GM12878 (cell line): ENCODE results near the gene MEGF11. TPM values are rescaled to one million over a fixed set of nuclear protein-coding genes. Genes with fewer than 3 reads are reported as not detected.
A peak's percentile ranks its signal among the peaks of the same experiment; 100 is the strongest.

ENCODE experiments used
- ATAC-seq: fragments of 200-7000 bp; cut with Tn5 transposase; 3 replicates; pipeline ENCODE4 v1.9.1; 2020; ENCODE audit warnings: mild to moderate bottlenecking, moderate library complexity
- BruUV-seq: library from RNA; stranded (reverse); fragments of 400-500 nt; replicated peaks from 2 replicates; lab custom pipeline; 2021; lab: Mats Ljungman, UMichigan
- CTCF ChIA-PET: fragments of 300-600 bp; sonication (Branson Sonifier 250); formaldehyde crosslinking; extraction: SDS; loops from one replicate; lab custom pipeline; 2021; ENCODE audit warnings: inconsistent platforms; lab: Yijun Ruan, JAX
- POLR2A ChIA-PET: fragments of 350-600 bp; formaldehyde crosslinking; extraction: SDS; loops from one replicate; lab custom pipeline; 2021; ENCODE audit warnings: inconsistent platforms; lab: Charles Lee
- RAD21 ChIA-PET: fragments of 300-600 bp; sonication (Branson Sonifier 250); formaldehyde crosslinking; loops from one replicate; lab custom pipeline; 2023; ENCODE audit warnings: antibody characterized with exemption; ENCODE audit not compliant: unreplicated experiment; lab: Charles Lee
- SMC1A ChIA-PET: fragments of 300-600 bp; sonication (Branson Sonifier 250); formaldehyde crosslinking; loops from one replicate; lab custom pipeline; 2023; ENCODE audit not compliant: unreplicated experiment, uncharacterized antibody; lab: Charles Lee
- DNase-seq: peaks from one replicate; pipeline ENCODE4 v3.0.0-alpha.2; 2011; ENCODE audit warnings: low read depth, low spot score
- FAIRE-seq: peaks from 3 replicates; lab custom pipeline; 2011; peaks lifted over from hg19 to GRCh38; lab: Jason Lieb, UNC
- H2AFZ ChIP-seq: 2 replicates; pipeline ENCODE4 v1.6.0; 2011; ENCODE audit warnings: low read depth, low read length, control low read depth; ENCODE audit not compliant: control insufficient read depth
- H3K27ac ChIP-seq: 2 replicates; pipeline ENCODE4 v1.5.1; 2011; ENCODE audit warnings: control low read depth; ENCODE audit not compliant: control insufficient read depth, insufficient read depth
- H3K27me3 ChIP-seq, 2 experiments: replicated peaks in 1 of 2; 2 replicates each; pipeline versions ENCODE4 v1.6.0 to v1.6.1; 2011; ENCODE audit warnings: low read length in 1 of 2; ENCODE audit not compliant: control insufficient read depth in 2 of 2, insufficient read depth in 2 of 2
- H3K36me3 ChIP-seq, 2 experiments: 2 replicates each; pipeline ENCODE4 v1.5.1; 2011; ENCODE audit warnings: low read length in 1 of 2; ENCODE audit not compliant: control insufficient read depth in 2 of 2, insufficient read depth in 2 of 2
- H3K4me1 ChIP-seq: 2 replicates; pipeline ENCODE4 v1.6.1; 2011; ENCODE audit warnings: mild to moderate bottlenecking, low read length, moderate library complexity, mixed read lengths; ENCODE audit not compliant: control insufficient read depth, insufficient read depth
- H3K4me2 ChIP-seq: 2 replicates; pipeline ENCODE4 v1.6.0; 2011; ENCODE audit warnings: control low read depth; ENCODE audit not compliant: control insufficient read depth, insufficient read depth
- H3K4me3 ChIP-seq: fragments of 200-600 bp; sonication (generic); 2 replicates; pipeline ENCODE4 v1.5.1; 2016
- H3K79me2 ChIP-seq: 2 replicates; pipeline ENCODE4 v1.6.0; 2011; ENCODE audit warnings: low read length; ENCODE audit not compliant: control insufficient read depth, insufficient read depth
- H3K9ac ChIP-seq: 2 replicates; pipeline ENCODE4 v1.8.0; 2011; ENCODE audit warnings: low read length, control low read depth, mixed read lengths; ENCODE audit not compliant: control insufficient read depth, insufficient read depth
- H3K9me3 ChIP-seq: replicated peaks from 3 replicates; pipeline ENCODE4 v1.5.1; 2011; ENCODE audit warnings: mild to moderate bottlenecking, low read length; ENCODE audit not compliant: control insufficient read depth, insufficient read depth
- H4K20me1 ChIP-seq: 2 replicates; pipeline ENCODE4 v1.6.0; 2011; ENCODE audit not compliant: control insufficient read depth, insufficient read depth
- ATF3 ChIP-seq: IDR thresholded peaks from 2 replicates; pipeline ENCODE4 v1.6.1; 2011; ENCODE audit warnings: low read depth, mild to moderate bottlenecking, low read length, moderate library complexity, borderline replicate concordance; ENCODE audit errors: extremely low read depth
- CBFB ChIP-seq: IDR thresholded peaks from 2 replicates; pipeline ENCODE4 v1.6.1; 2016; ENCODE audit warnings: antibody characterized with exemption, low read depth
- CHD4 ChIP-seq: fragments of 200-600 bp; sonication (generic); IDR thresholded peaks from 2 replicates; pipeline ENCODE4 v1.6.1; 2016; ENCODE audit warnings: mild to moderate bottlenecking
- DPF2 ChIP-seq: fragments of 450-650 bp; IDR thresholded peaks from 2 replicates; pipeline ENCODE4 v1.6.1; 2017; ENCODE audit warnings: mild to moderate bottlenecking
- GABPA ChIP-seq: IDR thresholded peaks from 2 replicates; pipeline ENCODE4 v1.6.1; 2014; ENCODE audit warnings: antibody characterized with exemption, low read depth, mild to moderate bottlenecking, inconsistent platforms
- IKZF2 ChIP-seq, 2 experiments: fragments of 450-650 bp; IDR thresholded peaks; 2 replicates each; pipeline ENCODE4 v1.6.1; 2017; ENCODE audit warnings: mild to moderate bottlenecking in 2 of 2, moderate library complexity in 2 of 2
- JUND ChIP-seq: IDR thresholded peaks from 2 replicates; pipeline ENCODE4 v1.6.1; 2012; ENCODE audit warnings: low read depth, mild to moderate bottlenecking, low read length, improper control_type of control experiment, moderate library complexity
- MLLT1 ChIP-seq: fragments of 450-650 bp; IDR thresholded peaks from 2 replicates; pipeline ENCODE4 v1.6.1; 2016; ENCODE audit warnings: mild to moderate bottlenecking
- NKRF ChIP-seq: fragments of 450-650 bp; conservative IDR thresholded peaks from 2 replicates; pipeline ENCODE4 v1.6.1; 2017; ENCODE audit warnings: mild to moderate bottlenecking, moderate library complexity
- POU2F2 ChIP-seq: IDR thresholded peaks from 3 replicates; pipeline ENCODE4 v1.6.1; 2011; ENCODE audit warnings: low read depth, mild to moderate bottlenecking, low read length, borderline replicate concordance
- STAT1 ChIP-seq: fragments of 450-650 bp; conservative IDR thresholded peaks from 2 replicates; pipeline ENCODE4 v1.6.1; 2014; ENCODE audit warnings: antibody characterized with exemption, mild to moderate bottlenecking
- WRNIP1 ChIP-seq: IDR thresholded peaks from 2 replicates; pipeline ENCODE4 v1.6.1; 2011; ENCODE audit warnings: low read depth, low read length, improper control_type of control experiment, borderline replicate concordance
- ZBTB11 ChIP-seq: fragments of 450-650 bp; formaldehyde crosslinking; IDR thresholded peaks from 2 replicates; pipeline ENCODE4 v1.5.0; 2022; ENCODE audit warnings: mild to moderate bottlenecking, missing genetic modification characterization
- WGBS: methylation state at CpG from one replicate; pipeline ENCODE4 v1.1.6; 2016; ENCODE audit warnings: low lambda C conversion rate; ENCODE audit not compliant: insufficient replicate concordance, insufficient coverage; ENCODE audit errors: missing lambda C conversion rate; 5-methylcytosine and 5-hydroxymethylcytosine counted together
- in situ Hi-C: fragments of 300-500 bp; cut with MboI; formaldehyde crosslinking; loops from 9 replicates; pipeline ENCODE4 v1.14.3; 2018; ENCODE audit warnings: mixed read lengths
- intact Hi-C: fragments of 100-400 bp; cut with micrococcal nuclease; formaldehyde crosslinking; loops from one replicate; pipeline ENCODE4 v1.14.2; 2022; ENCODE audit not compliant: unreplicated experiment
- polyA plus RNA-seq, 11 experiments: library from polyadenylated mRNA; depleted of rRNA in 4 of 11; unstranded in 6 of 11; stranded (reverse) in 5 of 11; fragments of >200 nt; fragmentation: Nextera tagmentation in 4 of 11; fragmentation: Illumina TruSeq in 1 of 11; extraction: Ambion mirVana in 4 of 11; extraction: Trizol in 1 of 11; gene quantifications; 1 replicate in 1 of 11; 2 replicates in 10 of 11; pipeline versions ENCODE4 v1.2.1 to v1.2.3, GENCODE V29; 2011 to 2016; ENCODE audit warnings: inconsistent platforms in 2 of 11, missing spikeins in 2 of 11, low read depth in 1 of 11
- total RNA-seq, 4 experiments: library from RNA; depleted of rRNA in 3 of 4; stranded (reverse); fragments of >200 nt in 3 of 4; fragmentation: Illumina TruSeq in 1 of 4; extraction: Trizol in 1 of 4; gene quantifications; 2 replicates each; pipeline versions ENCODE4 v1.2.1 to v1.2.3, GENCODE V29; 2013 to 2021

Gene MEGF11
- total and polyA plus RNA-seq, 10 of the 15 experiments (the other 5 are each of a cell fraction or from before 2014, with no cell fraction given): 0.03 to 1.7 (median 0.49) TPM

- WGBS: 2% methylated on average over 16 of the region's 16 CpGs
- intact Hi-C loops: loop anchor here (5.0 kb wide), 1 partner anchor 203 kb away; the partner anchor contains the start of gene SNAPC5
- Histone ChIP-seq H4K20me1 (no peaks in the 10 kb centered on the region), H3K36me3 (peaks cover 0 to 3% of the 10 kb centered on the region in 2 experiments; a peak in 1 of 4 replicates), H3K27me3 (no peaks in the 10 kb centered on the region), H2AFZ (peak overlapping the region; percentile 48), H3K9me3 (no peaks in the 10 kb centered on the region), H3K4me3 (peak overlapping the region; percentile 71), H3K9ac (peak overlapping the region; percentile 65), H3K4me2 (peak overlapping the region; percentile 32), H3K27ac (peak overlapping the region; percentile 76), H3K4me1 (peaks cover 3% of the 10 kb centered on the region; the same call in 1 of the 2 replicates), H3K79me2 (peaks cover 28% of the 10 kb centered on the region)
- ChIA-PET RAD21 (interaction anchor here (1.0 to 2.6 kb wide), 9 partner anchors 92 to 1366 kb away, joined by 3 to 20 read pairs (median 4); partner anchors contain the start of genes MAP2K1, RPL4, SNAPC5 and ZWILCH), SMC1A (interaction anchor here (0.6 to 4.4 kb wide), 12 partner anchors 10 to 425 kb away, joined by 3 to 24 read pairs (median 4); partner anchors contain the start of genes MAP2K1, RAB11A and SNAPC5), CTCF (interaction anchor here (0.6 to 9.7 kb wide), 4 partner anchors 94 to 431 kb away, joined by 3 to 103 read pairs (median 6); partner anchors contain the start of gene SNAPC5), POLR2A (interaction anchor here (0.6 to 1.4 kb wide), 8 partner anchors 64 to 683 kb away, joined by 3 to 8 read pairs (median 3); partner anchors contain the start of genes INTS14, RAB11A, RPL4 and ZWILCH)
- ATAC-seq (peak; percentile 56), DNase-seq (peak; percentile 13), FAIRE-seq (peak; percentile 65)
- BruUV-seq: no TSS peak
- in situ Hi-C loops: no loop called here
- TF ChIP-seq JUND: no peak
- TF ChIP-seq MLLT1: peak; percentile 49; the same call in 1 of the 2 replicates
- TF ChIP-seq NKRF: peak; percentile 6; the same call in 1 of the 2 replicates
- no peak for TF ChIP-seq CHD4
- no peak for TF ChIP-seq GABPA
- TF ChIP-seq DPF2: no peak
- TF ChIP-seq WRNIP1: no peak
- TF ChIP-seq ZBTB11 (CRISPR knock-in tag): no peak
- no peak for TF ChIP-seq ATF3
- no peak for TF ChIP-seq CBFB
- no peak for TF ChIP-seq STAT1
- no peak for TF ChIP-seq POU2F2
- peak in 1 of 2 experiments; percentile 37; a peak in 1 of 4 replicates for TF ChIP-seq IKZF2 (IDR thresholded peaks at IDR 0.05)
These were observed 40.8 kb upstream of the MEGF11 start for GRCh38 chr15:66294157-66294931.
